Kidney tubule cell (primary cell): Measurements from ENCODE around the gene RAPGEF3.

ENCODE experiments used
- DNase-seq: peaks from one replicate; pipeline ENCODE4 v3.0.0-alpha.2; 2018; ENCODE audit warnings: low spot score

Gene RAPGEF3

DNA sequence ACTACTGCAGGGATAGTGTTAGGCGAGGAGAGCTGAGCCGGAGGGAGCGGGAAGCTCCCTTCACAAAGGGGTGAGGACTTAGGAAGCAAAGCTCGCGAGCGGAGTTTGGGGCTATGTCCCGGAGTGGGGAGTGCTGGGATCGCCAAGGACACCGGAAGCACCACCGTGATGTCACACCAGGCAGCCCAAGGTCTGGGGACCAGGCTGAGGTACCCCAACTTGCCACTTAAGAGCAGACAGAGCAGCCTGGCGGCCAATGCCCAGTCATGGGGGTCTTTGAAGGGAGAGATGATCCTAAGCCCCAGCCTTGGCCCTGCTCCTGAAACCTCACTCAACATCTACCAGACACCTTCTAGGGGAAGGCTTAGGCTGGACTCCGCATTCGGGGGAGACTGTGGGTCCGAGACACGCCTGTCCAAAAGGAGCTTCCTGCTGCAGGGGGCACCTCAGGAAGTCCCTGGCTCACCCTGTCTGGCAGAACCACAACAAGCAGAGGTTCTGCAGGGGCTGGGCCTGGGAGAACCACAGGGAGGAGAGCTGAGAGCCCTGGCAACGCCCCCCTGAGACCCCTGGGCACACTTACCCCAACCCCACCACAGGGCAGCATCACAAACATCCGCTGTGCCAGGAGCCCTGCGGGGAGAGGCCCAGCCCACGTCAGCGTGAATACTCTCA is 32.1 kb upstream of the RAPGEF3 start:
- no peak for DNase-seq

DNA sequence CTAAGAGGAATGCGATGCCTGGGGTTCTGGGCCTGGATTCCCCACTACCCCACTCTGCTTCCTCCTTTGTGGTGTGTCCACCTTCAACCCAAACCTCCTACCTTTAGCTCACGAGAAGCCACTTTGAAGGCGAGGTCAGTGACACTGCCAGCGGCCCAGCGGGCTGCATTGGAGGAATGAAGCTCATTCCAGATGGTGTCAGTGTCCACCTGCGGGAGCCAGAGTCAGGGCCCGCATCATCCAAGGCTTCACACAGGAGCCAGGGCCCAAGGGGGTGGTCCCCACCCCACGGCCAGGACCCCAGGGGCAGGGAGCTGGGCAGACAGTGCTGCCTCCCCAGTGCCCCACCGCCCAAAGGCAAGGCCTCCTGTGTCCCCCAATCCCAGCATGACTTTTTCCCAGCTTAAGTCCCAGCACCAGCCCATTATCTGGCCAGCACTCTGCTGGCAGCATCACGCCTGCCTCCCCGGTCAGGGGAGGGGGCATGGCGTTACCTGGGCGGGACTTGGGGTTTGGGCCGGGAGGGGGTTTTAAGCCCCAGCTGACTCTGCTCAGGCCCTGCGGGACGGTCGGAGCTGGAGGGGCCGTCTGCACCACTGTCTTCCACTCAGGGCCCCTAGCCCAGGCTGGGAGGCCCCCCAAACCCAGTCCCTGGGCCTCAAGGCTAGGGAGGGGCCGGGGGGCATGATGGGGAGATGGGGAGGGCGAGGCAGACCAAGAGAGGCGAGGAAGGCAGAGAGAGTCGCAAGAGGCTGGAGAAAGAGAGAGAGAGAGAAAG is 31.2 kb upstream of the RAPGEF3 start:
- no peak for DNase-seq

DNA sequence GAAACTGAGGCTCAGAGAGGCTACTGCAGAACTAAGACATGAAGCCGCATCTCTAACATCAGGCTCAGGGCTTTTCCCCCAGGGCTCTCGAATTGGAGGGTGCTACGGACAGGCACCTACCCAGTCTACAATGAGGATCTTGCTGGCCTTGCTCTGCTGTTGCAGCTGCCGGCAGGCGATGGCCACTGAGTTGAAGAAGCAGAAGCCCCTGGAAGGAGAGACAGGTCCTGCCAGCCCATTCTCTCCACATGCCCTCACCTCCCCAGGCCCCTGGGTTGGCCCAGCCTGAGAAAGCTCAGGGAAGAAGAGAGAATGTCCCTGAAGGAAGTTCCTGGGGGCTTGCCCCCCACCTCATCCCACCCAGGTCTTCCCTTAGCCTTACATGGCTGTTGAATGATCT is 30.5 kb upstream of the RAPGEF3 start:
- no peak for DNase-seq

DNA sequence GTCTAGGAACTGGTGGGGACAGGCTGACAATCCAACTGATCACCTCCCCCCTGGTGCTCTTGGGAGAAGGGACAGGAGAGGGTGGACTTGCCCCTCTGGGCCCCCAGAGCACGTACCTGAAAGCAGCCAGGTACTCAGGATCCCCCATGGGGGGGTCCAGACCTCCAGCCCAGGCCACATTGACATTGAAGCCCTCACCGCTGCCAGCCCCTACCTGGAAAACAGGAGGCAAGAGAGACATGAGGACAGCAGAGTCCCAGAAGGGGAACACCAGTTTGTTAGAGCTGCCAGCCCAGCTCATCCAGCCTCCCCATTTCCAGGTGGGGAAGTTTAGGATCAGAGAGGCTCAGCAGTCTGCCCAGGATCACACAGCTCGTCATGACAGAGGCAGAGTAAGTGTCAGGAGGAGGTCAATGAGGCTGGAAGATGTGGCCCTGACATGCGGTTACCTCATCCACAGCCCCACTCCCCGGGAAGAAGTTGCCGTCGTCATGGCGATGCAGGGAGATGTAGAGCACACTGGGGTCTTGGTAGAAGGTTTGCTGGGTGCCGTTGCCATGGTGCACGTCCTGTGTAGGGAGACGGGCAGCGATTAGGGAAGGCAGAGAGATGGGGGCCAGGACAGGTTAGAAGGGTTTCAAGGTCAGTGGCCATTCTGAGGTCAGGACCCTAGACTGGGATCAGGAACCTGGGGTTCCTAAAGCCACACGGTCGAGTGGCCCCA is 29.1 kb upstream of the RAPGEF3 start:
- DNase-seq, result no peak

DNA sequence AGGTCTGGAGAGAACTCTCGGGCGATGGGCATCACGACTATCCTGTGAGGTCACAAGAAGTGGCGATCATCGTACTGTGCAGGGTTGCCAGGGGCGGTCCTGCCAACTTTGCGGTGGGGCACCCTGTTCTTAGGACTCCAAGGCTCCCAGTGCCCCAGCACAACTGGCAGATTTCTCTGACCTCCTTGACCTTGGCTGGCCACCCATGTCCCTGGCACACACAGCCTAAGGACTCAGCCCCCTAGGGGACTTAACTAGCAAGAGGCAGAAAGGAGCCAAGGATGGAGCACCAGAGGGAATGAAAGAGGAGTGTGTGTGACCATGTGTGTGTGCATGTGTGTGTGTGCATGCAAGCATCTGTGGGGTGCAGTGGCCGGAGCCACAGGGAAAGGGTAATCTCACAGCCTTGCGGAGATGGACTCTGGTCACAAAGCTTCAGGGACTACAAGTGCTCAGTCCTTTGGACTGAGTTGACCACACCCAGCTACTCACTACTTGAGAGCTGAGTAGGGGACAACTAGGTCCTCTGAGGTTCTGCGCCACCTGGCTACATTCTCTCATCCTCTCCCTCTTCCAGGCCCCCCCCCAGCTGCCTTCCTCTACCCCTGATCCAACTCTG is 28.1 kb upstream of the RAPGEF3 start:
- no peak for DNase-seq

DNA sequence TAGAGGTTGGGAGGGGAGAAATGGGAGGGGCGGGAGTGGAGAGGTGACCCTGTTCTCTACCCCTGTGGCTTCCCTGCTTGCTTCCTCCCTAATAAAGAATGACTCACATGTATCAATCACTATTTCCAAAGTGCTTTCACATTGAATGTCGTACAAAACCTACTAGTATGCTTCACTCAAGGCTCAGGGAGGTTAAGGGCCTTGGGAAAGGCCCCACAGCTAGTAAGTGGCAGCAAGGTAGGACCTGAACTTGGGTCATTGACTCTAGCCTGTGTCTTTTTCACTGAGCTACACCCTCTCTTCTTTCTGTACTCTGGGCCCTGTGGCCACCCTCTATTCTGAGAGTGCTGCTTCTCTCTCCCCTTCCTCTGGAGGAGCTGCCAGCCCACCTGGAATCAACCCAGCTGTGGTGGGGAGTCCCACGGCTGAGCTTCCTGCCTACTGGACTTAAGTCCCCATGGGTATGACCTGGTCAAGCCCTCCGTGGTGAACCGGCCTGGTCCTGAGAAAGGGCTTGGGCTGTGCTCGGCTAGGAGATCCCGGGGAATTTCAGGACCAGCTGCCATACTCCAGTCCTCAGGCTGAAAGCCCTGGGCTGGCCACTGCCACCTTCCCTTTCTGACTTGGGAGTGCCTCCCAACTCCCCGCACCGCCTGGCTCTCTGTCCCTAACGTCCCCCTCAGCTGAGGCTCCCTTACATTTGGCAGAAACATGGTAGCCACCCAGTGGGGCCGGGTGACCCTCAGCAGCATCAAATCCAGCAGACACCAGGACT is 27.4 kb upstream of the RAPGEF3 start:
- no peak for DNase-seq

DNA sequence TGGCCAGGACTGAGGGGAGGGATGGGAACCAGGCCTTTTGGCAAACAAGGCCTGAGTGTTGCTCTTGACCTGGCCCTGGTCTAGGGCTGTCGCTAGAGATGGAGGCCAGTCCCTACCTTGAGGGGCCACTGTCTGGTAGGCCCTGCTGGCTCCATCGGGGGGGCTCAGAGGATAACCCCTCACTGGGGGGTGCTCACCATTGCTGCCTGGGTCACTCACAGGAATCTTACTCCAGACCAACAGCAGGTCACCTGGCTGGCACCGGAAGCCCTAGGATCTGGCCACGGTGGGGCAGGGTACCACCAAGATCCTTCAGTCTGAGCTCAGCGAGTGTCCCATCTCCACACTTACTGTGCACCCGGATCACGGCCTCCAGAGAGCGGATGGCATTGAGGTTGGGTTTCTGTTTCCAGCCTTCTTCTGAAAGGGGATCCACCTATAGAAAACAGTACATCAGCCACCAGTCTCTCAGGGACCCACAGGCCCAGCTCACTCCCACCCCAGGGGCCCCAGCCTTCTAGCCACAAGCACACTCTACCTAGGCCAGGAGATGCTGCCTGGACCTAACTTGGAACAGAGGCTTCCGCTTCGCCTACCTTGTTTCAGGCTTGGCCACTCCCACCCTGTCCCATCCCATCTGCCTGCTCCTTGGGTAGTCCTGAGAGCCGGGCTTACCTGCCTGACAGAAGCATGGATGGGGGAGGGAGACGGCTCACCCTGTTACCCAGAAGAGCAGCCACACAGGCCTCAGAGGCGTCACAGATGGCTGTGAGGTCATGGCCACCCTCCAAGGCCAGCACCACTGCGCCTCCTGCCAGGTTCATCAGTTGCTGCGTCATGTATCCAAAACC is 26.6 kb upstream of the RAPGEF3 start:
- DNase-seq, result no peak

DNA sequence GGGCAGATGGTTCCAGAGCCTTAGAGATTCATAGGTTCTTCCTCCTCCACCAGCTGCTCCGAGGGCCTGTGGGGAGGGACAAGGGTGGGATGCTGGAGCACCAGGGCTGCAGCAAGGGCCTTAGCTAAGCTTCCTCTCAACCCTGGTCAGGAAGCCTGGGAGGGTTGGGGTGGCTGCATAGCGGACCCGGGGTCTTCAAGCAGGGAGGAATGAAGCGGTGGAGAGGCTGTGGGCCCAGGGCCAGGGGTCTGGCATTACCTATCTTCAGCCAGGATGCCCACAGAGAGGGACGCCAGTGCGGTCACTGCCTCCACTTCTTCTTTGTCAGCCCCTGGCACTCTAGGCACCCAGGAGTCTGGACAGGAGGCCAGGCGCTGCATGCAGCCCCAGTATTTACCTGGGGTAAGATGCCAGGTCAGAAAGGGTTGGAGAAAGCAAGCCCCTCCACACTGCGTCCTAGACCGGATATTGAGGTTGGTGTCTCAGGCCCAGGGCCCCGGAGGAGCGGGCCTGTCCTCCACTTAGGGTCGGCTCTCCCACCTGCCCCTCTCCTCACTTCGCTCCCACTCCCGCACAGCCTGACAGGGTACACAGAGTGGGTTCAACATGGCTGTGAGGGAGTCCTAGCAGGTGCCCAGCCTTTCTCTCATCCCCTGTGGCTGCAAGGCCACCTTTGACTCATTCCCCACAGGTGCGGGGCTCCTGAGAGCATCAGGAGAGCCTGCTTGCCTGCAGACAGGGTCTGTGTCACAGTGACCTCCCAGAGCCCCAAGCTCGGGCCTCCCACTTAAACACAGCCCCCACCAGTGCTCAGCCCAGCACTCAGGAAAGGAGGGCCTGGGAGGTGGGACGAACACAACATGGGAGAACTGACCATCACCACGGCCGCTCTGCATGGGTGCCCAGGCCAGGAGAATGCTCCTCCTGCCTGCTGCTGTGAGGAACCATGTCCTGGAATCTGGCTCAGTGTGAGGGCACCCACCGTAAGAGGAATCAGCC is 25.4 kb upstream of the RAPGEF3 start:
- DNase-seq, result no peak

DNA sequence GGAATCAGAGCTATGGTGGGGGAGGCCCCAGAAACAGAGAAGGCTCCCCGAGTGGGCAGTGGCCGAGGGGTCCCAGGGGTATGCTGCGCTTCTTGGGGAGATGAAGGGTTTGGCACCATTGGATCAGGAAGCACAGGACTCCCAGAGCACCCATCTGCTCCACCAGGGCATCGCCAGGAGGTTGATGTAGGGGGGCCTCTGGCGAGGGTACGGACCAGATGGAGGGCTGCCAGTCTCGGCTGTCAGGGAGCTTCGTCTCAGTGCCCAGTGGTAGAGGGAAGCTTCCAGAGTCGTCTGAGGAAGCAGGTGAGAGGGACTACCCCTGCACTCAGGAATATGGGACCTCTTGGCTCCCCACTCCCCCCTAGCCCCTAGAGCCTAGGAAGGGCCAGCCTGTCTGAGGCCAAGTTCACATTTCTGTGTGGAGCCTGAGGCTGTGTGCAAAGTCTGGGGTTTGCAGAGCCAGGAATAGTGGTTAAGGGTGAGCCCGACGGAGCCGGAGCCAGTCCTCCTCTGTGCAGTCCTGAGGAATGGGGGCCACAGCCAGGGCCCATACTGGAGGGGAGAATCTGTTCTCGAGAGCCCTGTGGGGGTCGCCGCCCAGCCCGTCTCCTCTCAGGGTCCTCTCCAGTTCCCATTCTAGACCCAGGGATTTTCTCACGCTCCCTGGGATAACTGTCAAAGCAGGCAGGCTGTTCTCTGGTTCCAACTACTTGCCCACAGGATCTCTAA is 24.5 kb upstream of the RAPGEF3 start:
- DNase-seq, result no peak

DNA sequence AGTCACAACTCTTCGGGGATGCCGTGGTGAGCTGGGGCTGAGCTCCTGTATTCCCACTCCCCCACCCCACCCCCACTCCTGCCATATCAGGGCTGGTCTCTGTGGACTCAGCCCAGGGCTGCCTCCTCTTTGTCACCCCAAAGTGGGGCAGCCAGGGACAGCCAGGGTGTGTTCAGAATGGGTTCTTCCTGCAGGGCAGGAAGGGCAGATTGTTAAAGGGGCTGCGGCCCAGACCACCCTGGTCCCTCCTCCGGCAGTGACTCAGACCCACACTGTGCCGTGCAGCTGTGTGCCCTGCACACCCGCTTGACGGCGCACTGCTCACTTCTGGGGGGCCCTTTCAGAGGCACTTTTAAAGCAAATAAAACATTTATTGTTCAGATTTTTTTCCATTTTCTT is 23.7 kb upstream of the RAPGEF3 start:
- DNase-seq, result no peak

DNA sequence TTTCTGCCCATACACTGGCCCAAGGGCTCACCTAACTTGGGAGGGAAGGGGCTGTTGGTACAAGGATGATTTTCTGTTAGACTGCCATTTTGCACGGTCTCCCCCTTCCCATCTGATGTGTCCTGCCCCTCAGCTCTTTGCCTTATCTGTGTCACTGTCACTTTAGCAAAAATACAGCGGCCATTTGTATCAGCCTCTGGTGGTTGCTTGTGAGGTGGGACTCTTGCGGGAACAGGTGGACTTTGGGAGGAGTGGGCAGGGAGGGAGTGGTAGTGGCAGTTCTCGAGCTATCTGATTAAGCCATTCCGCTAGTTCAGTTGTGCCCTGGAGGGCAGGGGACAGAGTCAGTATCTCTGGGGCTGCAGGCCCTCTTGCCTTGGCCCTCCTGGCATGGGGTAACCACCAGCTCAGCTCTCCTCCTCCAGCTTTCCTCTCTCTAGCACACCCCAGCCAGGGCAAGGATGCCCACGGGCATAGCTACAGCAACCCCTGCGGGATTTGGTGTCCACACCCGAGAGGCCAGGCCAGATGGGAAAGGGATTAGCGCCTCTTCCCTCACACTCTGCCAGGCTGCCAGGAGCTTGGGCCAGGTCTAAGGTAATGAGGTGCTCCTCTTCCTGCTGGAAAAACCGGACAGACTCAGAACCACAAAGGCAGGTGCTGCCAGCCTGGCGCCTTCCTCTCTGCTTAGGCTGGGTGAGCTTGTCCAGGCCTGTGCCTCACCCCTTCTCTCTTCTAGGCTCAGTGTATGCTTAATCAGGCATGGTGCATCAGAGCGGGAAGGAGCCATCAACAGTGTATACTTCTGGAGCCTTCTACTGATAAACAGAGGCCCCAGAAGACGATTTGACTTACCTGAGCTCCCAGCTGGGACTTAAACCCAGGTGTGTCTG is 23.0 kb upstream of the RAPGEF3 start:
- DNase-seq, result peak; percentile 53

DNA sequence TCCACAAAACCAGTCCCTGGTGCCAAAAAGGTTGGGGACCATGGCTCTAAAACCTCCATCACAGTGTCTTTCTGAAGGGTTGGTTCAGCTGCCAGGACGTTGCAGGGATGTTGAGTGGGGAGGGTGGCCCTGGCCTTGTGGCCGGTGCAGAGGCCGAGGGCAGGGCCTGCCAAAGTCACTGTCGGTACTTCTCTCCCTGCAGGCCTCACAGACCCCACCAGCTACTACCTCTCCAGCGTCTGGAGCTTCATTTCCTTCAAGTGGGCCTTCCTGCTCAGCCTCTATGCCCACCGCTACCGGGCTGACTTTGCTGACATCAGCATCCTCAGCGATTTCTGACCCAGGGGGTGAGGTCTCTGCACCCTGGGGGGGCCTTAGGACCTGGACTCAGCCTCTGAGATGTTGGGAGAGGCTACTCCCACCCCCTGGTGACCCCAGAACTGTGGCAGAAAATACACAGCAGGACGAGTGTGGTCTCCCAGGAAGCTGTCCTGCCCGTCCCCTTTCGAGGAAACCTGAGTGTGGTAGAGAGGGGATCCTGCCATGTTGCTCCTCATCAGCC is 21.3 kb upstream of the RAPGEF3 start:
- no peak for DNase-seq

DNA sequence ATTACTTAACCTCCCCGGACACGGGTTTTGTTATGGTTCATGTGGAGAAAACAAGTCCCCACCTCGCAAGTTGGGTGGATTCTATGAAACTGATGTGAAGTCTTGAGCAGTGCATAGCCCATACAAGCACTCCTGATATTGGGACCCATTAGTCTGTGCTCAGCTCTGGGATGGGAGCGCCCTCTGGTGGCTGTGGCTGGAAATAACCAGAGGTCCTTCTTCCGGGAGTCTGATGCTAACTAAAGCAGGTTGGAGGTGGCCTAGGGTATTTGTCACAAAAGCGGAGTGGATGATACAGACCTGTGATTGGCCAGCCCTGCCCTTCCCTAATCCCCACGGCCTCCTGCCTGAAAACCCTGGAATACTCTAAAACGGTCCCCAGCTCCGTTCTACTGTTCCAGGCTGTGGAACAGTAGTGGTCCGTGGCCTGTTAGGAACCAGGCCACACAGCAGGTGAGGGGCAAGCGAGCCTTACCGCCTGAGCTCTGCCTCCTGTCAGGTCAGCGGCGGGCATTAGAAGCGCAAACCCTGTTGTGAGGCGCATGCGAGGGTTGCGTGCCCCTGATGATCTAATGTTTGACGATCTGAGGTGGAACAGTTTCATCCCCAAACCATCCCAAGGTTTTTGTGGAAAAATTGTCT is 20.7 kb upstream of the RAPGEF3 start:
- DNase-seq, result peak; percentile 89

DNA sequence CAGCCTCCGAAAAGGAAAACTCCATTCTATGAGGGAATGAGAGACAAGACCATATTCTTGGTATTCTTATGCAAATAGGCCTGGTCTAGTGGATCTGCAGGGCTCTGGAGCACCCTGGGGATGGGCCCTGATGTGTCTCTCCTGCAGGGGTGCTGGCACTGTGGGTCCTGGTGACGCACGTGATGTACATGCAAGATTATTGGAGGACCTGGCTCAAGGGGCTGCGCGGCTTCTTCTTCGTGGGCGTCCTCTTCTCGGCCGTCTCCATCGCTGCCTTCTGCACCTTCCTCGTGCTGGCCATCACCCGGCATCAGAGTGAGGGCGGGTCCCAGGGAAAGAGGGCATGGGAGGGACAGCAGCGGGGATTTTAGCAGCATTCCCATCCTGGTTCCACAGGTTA is 20.2 kb upstream of the RAPGEF3 start:
- no peak for DNase-seq

DNA sequence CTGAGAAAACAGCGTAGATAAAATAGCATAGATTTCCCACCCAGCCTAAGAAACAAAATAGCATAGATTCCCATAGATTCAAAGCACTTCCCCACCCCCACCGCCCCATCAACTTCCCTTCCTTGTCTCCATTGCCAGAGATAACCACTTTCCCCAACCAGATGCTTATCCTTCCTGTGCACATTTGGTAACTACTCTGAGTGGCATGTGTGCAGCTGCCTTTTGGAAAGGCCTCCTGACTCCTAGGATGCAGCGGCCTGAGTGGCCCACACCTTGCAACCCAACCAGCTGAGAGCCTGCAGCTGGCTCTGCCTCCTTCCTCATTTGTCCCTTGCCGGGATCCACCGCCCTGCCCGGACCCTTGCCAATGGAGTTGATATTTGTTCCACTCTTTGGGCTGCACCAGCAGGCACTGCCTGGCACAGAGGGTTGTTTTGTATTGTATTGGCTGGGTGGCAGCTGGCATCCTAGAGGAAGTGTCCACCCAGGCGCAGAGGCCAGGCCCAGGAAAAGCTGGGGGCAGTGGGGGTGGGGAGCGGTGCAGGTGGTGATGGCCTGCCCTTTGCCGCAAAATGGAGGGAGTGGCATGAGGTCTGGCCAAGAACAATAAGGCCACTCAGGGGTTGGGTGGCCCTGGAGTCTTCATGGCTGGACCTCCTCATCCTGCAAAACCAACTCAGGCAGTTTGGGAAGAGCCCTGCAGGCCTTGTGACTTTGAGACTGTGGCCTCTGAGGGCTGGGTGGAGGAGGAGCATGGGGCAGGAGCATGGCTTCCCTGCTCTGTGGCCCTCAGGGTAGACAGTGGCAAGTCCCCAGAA is 19.3 kb upstream of the RAPGEF3 start:
- DNase-seq, result no peak

DNA sequence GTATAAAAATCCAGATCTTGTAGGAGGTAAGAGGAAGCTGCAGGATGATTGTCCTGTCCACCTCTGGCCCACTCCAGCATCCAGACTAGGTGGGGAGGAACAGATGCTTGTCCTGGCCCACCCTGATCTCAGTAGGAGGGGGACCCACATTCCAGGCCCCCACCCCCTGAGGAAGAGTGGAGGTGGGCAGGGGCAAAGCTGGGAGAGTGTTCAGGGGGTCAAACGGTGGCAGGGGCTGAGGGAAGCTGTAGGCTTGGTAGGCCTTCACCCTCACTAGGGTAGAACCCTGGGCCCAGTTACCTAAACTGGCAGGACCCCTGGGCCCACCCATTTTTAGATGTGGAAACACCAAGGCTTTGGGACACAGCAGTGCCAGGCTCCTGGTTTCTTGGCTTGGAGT is 18.5 kb upstream of the RAPGEF3 start:
- DNase-seq, result no peak
